IMR-90 (cell line): ENCODE results near the gene KPNA1. TPM values are rescaled to one million over a fixed set of nuclear protein-coding genes. Genes with fewer than 3 reads are reported as not detected.
"Not testable (repeated sequence)": the region's sequence is repeated elsewhere in the genome, so short reads cannot be mapped to it uniquely, and the experiment has no call there.

ENCODE experiments used
- ATAC-seq: fragments of 200-7000 bp; cut with Tn5 transposase; 2 replicates; pipeline ENCODE4 v1.9.1; 2020; ENCODE audit warnings: low read depth, mild to moderate bottlenecking, moderate library complexity
- BruUV-seq: library from RNA; stranded (reverse); fragments of 400-500 nt; replicated peaks from 2 replicates; lab custom pipeline; 2021; lab: Mats Ljungman, UMichigan
- CTCF ChIA-PET: fragments of 300-600 bp; formaldehyde crosslinking; extraction: SDS; loops from one replicate; lab custom pipeline; 2021; ENCODE audit warnings: antibody characterized with exemption; lab: Yijun Ruan, JAX
- POLR2A ChIA-PET: fragments of 300-600 bp; sonication (Branson Sonifier 250); formaldehyde crosslinking; loops from one replicate; lab custom pipeline; 2022; ENCODE audit warnings: antibody characterized with exemption; ENCODE audit not compliant: unreplicated experiment; lab: Charles Lee
- DNase-seq: peaks from one replicate; pipeline ENCODE4 v3.0.0; 2013
- H2AFZ ChIP-seq: replicated peaks from 2 replicates; pipeline ENCODE3; 2013; ENCODE audit warnings: low read length, mild to moderate bottlenecking; ENCODE audit not compliant: poor library complexity
- H2AK5ac ChIP-seq: 2 replicates; pipeline ENCODE4 v1.6.1; 2013; ENCODE audit warnings: low read depth, low read length, inconsistent platforms
- H2AK9ac ChIP-seq: replicated peaks from 2 replicates; pipeline ENCODE3; 2013; ENCODE audit warnings: mild to moderate bottlenecking, low read depth, low read length, moderate library complexity; ENCODE audit not compliant: poor library complexity
- H2BK120ac ChIP-seq: 2 replicates; pipeline ENCODE4 v1.6.1; 2013; ENCODE audit warnings: low read depth, low read length, inconsistent platforms
- H2BK15ac ChIP-seq: 3 replicates; pipeline ENCODE4 v1.6.1; 2013; ENCODE audit warnings: low read depth, low read length, inconsistent platforms
- H2BK20ac ChIP-seq: 2 replicates; pipeline ENCODE4 v1.6.1; 2013; ENCODE audit warnings: low read depth, mild to moderate bottlenecking, inconsistent platforms, low read length, moderate library complexity
- H2BK5ac ChIP-seq: 2 replicates; pipeline ENCODE4 v1.6.1; 2013; ENCODE audit warnings: mild to moderate bottlenecking, low read depth, low read length, inconsistent platforms; ENCODE audit not compliant: poor library complexity, severe bottlenecking
- H3K14ac ChIP-seq: replicated peaks from 2 replicates; pipeline ENCODE4 v1.6.1; 2013; ENCODE audit warnings: low read depth, low read length, inconsistent platforms
- H3K18ac ChIP-seq: 2 replicates; pipeline ENCODE4 v1.6.1; 2013; ENCODE audit warnings: low read depth, low read length, control low read depth
- H3K23ac ChIP-seq: 2 replicates; pipeline ENCODE4 v1.6.1; 2013; ENCODE audit warnings: low read depth, low read length, inconsistent platforms
- H3K27ac ChIP-seq: 2 replicates; pipeline ENCODE4 v1.5.1; 2013; ENCODE audit warnings: mild to moderate bottlenecking, control low read depth, low read length; ENCODE audit not compliant: insufficient read depth
- H3K27me3 ChIP-seq: 2 replicates; pipeline ENCODE4 v1.6.1; 2013; ENCODE audit warnings: low read length; ENCODE audit not compliant: control insufficient read depth, insufficient read depth
- H3K36me3 ChIP-seq: 2 replicates; pipeline ENCODE4 v1.6.1; 2013; ENCODE audit warnings: low read length, mixed read lengths; ENCODE audit not compliant: control insufficient read depth, insufficient read depth
- H3K4ac ChIP-seq: 2 replicates; pipeline ENCODE4 v1.6.1; 2013; ENCODE audit warnings: low read depth, low read length, inconsistent platforms
- H3K4me1 ChIP-seq: 2 replicates; pipeline ENCODE4 v1.6.1; 2013; ENCODE audit warnings: low read length, mixed read lengths; ENCODE audit not compliant: control insufficient read depth, insufficient read depth
- H3K4me2 ChIP-seq: 2 replicates; pipeline ENCODE4 v1.6.1; 2013; ENCODE audit warnings: low read depth, mild to moderate bottlenecking, control low read depth, low read length, moderate library complexity
- H3K4me3 ChIP-seq: 2 replicates; pipeline ENCODE4 v1.5.1; 2013; ENCODE audit warnings: low read depth, mild to moderate bottlenecking, control low read depth, low read length, moderate library complexity; ENCODE audit not compliant: insufficient read depth
- H3K56ac ChIP-seq: 2 replicates; pipeline ENCODE4 v1.6.1; 2013; ENCODE audit warnings: low read length, inconsistent platforms; ENCODE audit not compliant: insufficient read depth; ENCODE audit errors: extremely low read depth
- H3K79me1 ChIP-seq, 2 experiments: 2 replicates each; pipeline ENCODE4 v1.6.1; 2013; ENCODE audit warnings: low read length in 2 of 2, inconsistent platforms in 1 of 2, low read depth in 1 of 2
- H3K9ac ChIP-seq: 2 replicates; pipeline ENCODE4 v1.6.1; 2013; ENCODE audit warnings: low read depth, low read length, control low read depth
- H3K9me1 ChIP-seq: 2 replicates; pipeline ENCODE4 v1.6.1; 2013; ENCODE audit warnings: low read length, inconsistent platforms; ENCODE audit not compliant: insufficient read depth
- H3K9me3 ChIP-seq: 2 replicates; pipeline ENCODE4 v1.6.1; 2013; ENCODE audit warnings: low read length; ENCODE audit not compliant: control insufficient read depth, insufficient read depth
- H4K20me1 ChIP-seq: 2 replicates; pipeline ENCODE4 v1.6.1; 2013; ENCODE audit warnings: low read length, inconsistent platforms; ENCODE audit not compliant: insufficient read depth
- H4K5ac ChIP-seq: 2 replicates; pipeline ENCODE4 v1.6.1; 2013; ENCODE audit warnings: mild to moderate bottlenecking, low read depth, low read length, control low read depth
- H4K8ac ChIP-seq, 2 experiments: 2 replicates each; pipeline ENCODE4 v1.6.1; 2013; ENCODE audit warnings: low read depth in 2 of 2, low read length in 2 of 2, control low read depth in 1 of 2, inconsistent platforms in 1 of 2
- H4K91ac ChIP-seq: 2 replicates; pipeline ENCODE4 v1.6.1; 2013; ENCODE audit warnings: low read depth, low read length, inconsistent platforms; ENCODE audit not compliant: insufficient read depth
- WGBS, 2 experiments: methylation state at CpG; one replicate each; pipeline versions ENCODE4 v1.1.5 to v1.1.7; 2013; ENCODE audit warnings: missing lambda C conversion rate in 2 of 2; ENCODE audit not compliant: insufficient read length in 1 of 2; ENCODE audit errors: extremely low coverage in 2 of 2; 5-methylcytosine and 5-hydroxymethylcytosine counted together
- dilution Hi-C: fragments of 300-500 bp; cut with HindIII; formaldehyde crosslinking; loops from one replicate; pipeline ENCODE4 v1.14.3; 2018; ENCODE audit warnings: low sequenced_read_pairs; ENCODE audit not compliant: unreplicated experiment
- in situ Hi-C: fragments of 300-500 bp; cut with MboI; formaldehyde crosslinking; loops from 3 replicates; pipeline ENCODE4 v1.14.3; 2019; ENCODE audit warnings: low sequenced_read_pairs, inconsistent platforms, mixed read lengths
- intact Hi-C: fragments of 100-400 bp; cut with micrococcal nuclease; formaldehyde crosslinking; loops from 2 replicates; pipeline ENCODE4 v1.10.0; 2022
- polyA plus RNA-seq, 3 experiments: library from polyadenylated mRNA; depleted of rRNA; stranded (reverse); fragments of >200 nt; gene quantifications; 2 replicates each; pipeline ENCODE4 v1.2.3, GENCODE V29; 2012; ENCODE audit warnings: low replicate concordance in 1 of 3
- total RNA-seq: library from RNA; depleted of rRNA; stranded (reverse); fragments of >200 nt; gene quantifications from 2 replicates; pipeline ENCODE4 v1.2.3, GENCODE V29; 2012

Gene KPNA1
- total and polyA plus RNA-seq, 2 of the 4 experiments (the other 2 are of a cell fraction): 30.6 to 112 TPM

GRCh38 chr3:122448218-122448617 is 66.5 kb downstream of the KPNA1 start:
- dilution Hi-C loops, ATAC-seq, CTCF ChIA-PET: not testable (repeated sequence)

GRCh38 chr3:122444491-122444887 is 70.2 kb downstream of the KPNA1 start:
- H2BK15ac ChIP-seq, H3K9me1 ChIP-seq, intact Hi-C loops, H2BK120ac ChIP-seq, in situ Hi-C loops, H2BK20ac ChIP-seq, H2BK5ac ChIP-seq, H3K4me1 ChIP-seq, H3K27me3 ChIP-seq, H2AFZ ChIP-seq, H4K91ac ChIP-seq, DNase-seq, H3K9ac ChIP-seq, POLR2A ChIA-PET, H4K8ac ChIP-seq, H4K20me1 ChIP-seq, H4K5ac ChIP-seq, H2AK5ac ChIP-seq, H3K56ac ChIP-seq, H3K23ac ChIP-seq, ATAC-seq, H3K4ac ChIP-seq, BruUV-seq, H3K14ac ChIP-seq, H3K4me3 ChIP-seq, dilution Hi-C loops, H3K9me3 ChIP-seq, H3K4me2 ChIP-seq, H3K27ac ChIP-seq, H2AK9ac ChIP-seq, H3K18ac ChIP-seq, CTCF ChIA-PET: not testable (repeated sequence)
- Histone ChIP-seq H3K79me1 (peaks cover 4 to 11% of the 10 kb centered on the region in 2 experiments; a peak in 3 of 4 replicates), H3K36me3 (peaks cover 33% of the 10 kb centered on the region)
- 100% methylated on average over 3 of the region's 5 CpGs; no CpG with 5 or more reads in 1 of the 2 experiments for WGBS, 2 experiments

More at GRCh38 chr3:122448218-122448617, 66.5 kb downstream of the KPNA1 start:
- H4K8ac ChIP-seq, H3K56ac ChIP-seq, H3K23ac ChIP-seq, H2BK120ac ChIP-seq, DNase-seq, H4K91ac ChIP-seq, H3K4me3 ChIP-seq, H2AK9ac ChIP-seq, H2BK5ac ChIP-seq, H3K14ac ChIP-seq, H3K9me1 ChIP-seq, H3K4me2 ChIP-seq, intact Hi-C loops, H3K27me3 ChIP-seq, H2BK15ac ChIP-seq, H3K79me1 ChIP-seq, H3K4ac ChIP-seq, H3K9ac ChIP-seq, POLR2A ChIA-PET, in situ Hi-C loops, H3K18ac ChIP-seq, BruUV-seq, H2AFZ ChIP-seq, H3K9me3 ChIP-seq, H3K27ac ChIP-seq, H3K4me1 ChIP-seq, H4K5ac ChIP-seq, H4K20me1 ChIP-seq, H2BK20ac ChIP-seq, H2AK5ac ChIP-seq: not testable (repeated sequence)
- WGBS, 2 experiments: no CpG with 5 or more reads among the region's 6 CpGs
- peaks cover 31% of the 10 kb centered on the region for H3K36me3 ChIP-seq
